ENCODE data around the gene DAAM2. TPM values are rescaled to one million over a fixed set of nuclear protein-coding genes. Genes with fewer than 3 reads are reported as not detected.

Gene DAAM2
- total RNA-seq, 2 experiments from 2014 or later = not detected

Other genes starting within 250 kb of the DAAM2 start
- not detected for gene KIF6, start 67.0 kb upstream of the DAAM2 start, total RNA-seq
- under 1 TPM; 0.37 to 0.61 TPM for gene MOCS1, start 142.1 kb downstream of the DAAM2 start, total RNA-seq